ENCODE measurements around the gene PELI2. TPM values are rescaled to one million over a fixed set of nuclear protein-coding genes. Genes with fewer than 3 reads are reported as not detected.

PELI2 gene
- total and polyA plus RNA-seq, 2 donors (not counting 1 experiment from before 2014, with no cell fraction given) = 15.5 to 29.2 TPM

DNA sequence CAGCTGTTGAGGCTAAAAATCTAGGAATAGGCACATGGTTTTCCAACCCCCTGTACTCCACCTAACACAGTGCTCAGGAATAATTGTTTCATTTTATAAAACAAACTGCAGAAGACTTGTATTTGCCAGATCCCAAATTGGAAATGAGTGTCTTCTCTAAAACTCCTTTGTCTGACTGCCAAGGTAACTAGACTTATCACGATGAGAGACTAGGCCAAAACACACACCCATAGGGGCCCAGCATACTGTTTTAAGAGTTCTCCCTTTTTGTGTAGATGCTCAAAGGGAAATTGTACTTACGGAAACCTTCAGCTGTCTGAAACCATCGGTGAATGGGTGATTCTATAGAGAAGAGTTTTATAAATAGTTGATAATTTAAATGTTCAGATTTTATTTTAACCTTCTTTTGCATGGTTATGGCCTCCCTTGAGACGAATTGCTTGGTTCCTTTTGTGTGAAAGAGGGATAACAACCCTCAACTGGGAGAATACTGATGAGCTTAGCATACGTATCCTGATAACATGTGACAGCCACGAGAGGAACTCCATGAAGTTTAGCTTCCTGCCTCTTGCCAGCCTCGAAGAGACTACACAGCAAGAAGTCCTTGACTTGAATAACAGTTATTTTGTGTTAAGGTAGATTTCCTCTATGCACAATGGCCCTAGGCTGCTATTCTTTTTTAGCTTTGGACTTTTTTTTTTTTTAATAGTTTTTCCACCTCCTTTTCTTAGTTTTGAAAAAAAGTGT is 103.3 kb downstream of the PELI2 start:
- peaks cover under 1% of the 10 kb centered on the region for H3K4me1 ChIP-seq (ENCODE audit: control insufficient read depth, extremely low read depth, insufficient read depth, low read length)
- no peak for DNase-seq (ENCODE audit: low read depth in 2 of 2)

DNA sequence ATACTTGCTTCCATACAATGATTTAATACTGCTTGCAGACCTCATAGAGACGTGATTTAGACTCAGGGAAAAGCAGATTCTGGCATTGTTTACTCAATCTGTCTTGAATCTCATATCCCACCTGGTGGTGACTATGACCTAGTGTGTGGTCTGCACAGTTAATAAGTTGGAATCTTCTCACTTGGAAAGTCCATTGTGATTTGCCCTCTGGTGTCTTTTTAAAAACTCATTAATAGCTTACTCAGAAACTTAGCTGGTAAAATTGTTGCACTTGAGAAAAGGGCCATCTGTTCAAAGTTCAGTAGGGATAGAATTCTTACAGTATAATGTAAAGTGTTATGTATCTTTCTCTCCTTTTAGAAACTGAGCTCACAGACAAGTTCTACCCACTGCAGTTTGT is 106.0 kb downstream of the PELI2 start:
- Histone ChIP-seq H3K27ac (ENCODE audit: insufficient read depth, low read length) (no peak overlapping the region), H3K9ac (ENCODE audit: insufficient read depth, low read length) (no peak overlapping the region), H3K4me3 (replicated peaks in 1 of 4; ENCODE audit: control extremely low read depth in 1 of 4, insufficient read depth in 1 of 4, low read depth in 3 of 4, low read length in 4 of 4) (no peak overlapping the region), H3K79me2 (ENCODE audit: control insufficient read depth, insufficient read depth, low read length) (no peaks in the 10 kb centered on the region), H3K4me2 (ENCODE audit: extremely low read depth, insufficient read depth, low read length) (no peak overlapping the region), H3K36me3 (ENCODE audit: control insufficient read depth, insufficient read depth, low read length) (no peaks in the 10 kb centered on the region), H2AFZ (ENCODE audit: low read length) (no peak overlapping the region), H3K27me3 (ENCODE audit: control insufficient read depth, insufficient read depth, low read length) (no peaks in the 10 kb centered on the region), H3K4me1 (ENCODE audit: control insufficient read depth, extremely low read depth, insufficient read depth, low read length) (no peaks in the 10 kb centered on the region), H3K9me3 (ENCODE audit: control insufficient read depth, insufficient read depth, low read depth, low read length) (no peaks in the 10 kb centered on the region), H4K20me1 (ENCODE audit: control insufficient read depth, extremely low read depth, insufficient read depth, low read length) (no peaks in the 10 kb centered on the region)
- DNase-seq (ENCODE audit: low read depth in 2 of 2) = peak in 1 of 2 donors; percentile 12
- TF ChIP-seq, protein P1, sequence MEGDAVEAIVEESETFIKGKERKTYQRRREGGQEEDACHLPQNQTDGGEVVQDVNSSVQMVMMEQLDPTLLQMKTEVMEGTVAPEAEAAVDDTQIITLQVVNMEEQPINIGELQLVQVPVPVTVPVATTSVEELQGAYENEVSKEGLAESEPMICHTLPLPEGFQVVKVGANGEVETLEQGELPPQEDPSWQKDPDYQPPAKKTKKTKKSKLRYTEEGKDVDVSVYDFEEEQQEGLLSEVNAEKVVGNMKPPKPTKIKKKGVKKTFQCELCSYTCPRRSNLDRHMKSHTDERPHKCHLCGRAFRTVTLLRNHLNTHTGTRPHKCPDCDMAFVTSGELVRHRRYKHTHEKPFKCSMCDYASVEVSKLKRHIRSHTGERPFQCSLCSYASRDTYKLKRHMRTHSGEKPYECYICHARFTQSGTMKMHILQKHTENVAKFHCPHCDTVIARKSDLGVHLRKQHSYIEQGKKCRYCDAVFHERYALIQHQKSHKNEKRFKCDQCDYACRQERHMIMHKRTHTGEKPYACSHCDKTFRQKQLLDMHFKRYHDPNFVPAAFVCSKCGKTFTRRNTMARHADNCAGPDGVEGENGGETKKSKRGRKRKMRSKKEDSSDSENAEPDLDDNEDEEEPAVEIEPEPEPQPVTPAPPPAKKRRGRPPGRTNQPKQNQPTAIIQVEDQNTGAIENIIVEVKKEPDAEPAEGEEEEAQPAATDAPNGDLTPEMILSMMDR (conservative IDR thresholded peaks at IDR 0.05 in 1 of 2, IDR thresholded peaks at IDR 0.05 in 1 of 2; ENCODE audit: low read depth in 1 of 2, low read length in 2 of 2) = no peak
- TF ChIP-seq EZH2 (IDR thresholded peaks at IDR 0.05; ENCODE audit: low read length, missing control alignments) = no peak

More for the DNA sequence above, 103.3 kb downstream of the PELI2 start:
- H3K27me3 ChIP-seq (ENCODE audit: control insufficient read depth, insufficient read depth, low read length) = no peaks in the 10 kb centered on the region
- H3K79me2 ChIP-seq (ENCODE audit: control insufficient read depth, insufficient read depth, low read length) = no peaks in the 10 kb centered on the region
- H3K36me3 ChIP-seq (ENCODE audit: control insufficient read depth, insufficient read depth, low read length) = no peaks in the 10 kb centered on the region
- H2AFZ ChIP-seq (ENCODE audit: low read length) = no peak overlapping the region
- no peak overlapping the region for H3K4me3 ChIP-seq (replicated peaks in 1 of 4; ENCODE audit: control extremely low read depth in 1 of 4, insufficient read depth in 1 of 4, low read depth in 3 of 4, low read length in 4 of 4)
- no peaks in the 10 kb centered on the region for H3K9me3 ChIP-seq (ENCODE audit: control insufficient read depth, insufficient read depth, low read depth, low read length)
- TF ChIP-seq EZH2 (IDR thresholded peaks at IDR 0.05; ENCODE audit: low read length, missing control alignments) = no peak
- TF ChIP-seq, protein P1 (conservative IDR thresholded peaks at IDR 0.05 in 1 of 2, IDR thresholded peaks at IDR 0.05 in 1 of 2; ENCODE audit: low read depth in 1 of 2, low read length in 2 of 2) = no peak
- H3K27ac ChIP-seq (ENCODE audit: insufficient read depth, low read length) = no peak overlapping the region
- no peak overlapping the region for H3K4me2 ChIP-seq (ENCODE audit: extremely low read depth, insufficient read depth, low read length)
- no peak overlapping the region for H3K9ac ChIP-seq (ENCODE audit: insufficient read depth, low read length)
- no peaks in the 10 kb centered on the region for H4K20me1 ChIP-seq (ENCODE audit: control insufficient read depth, extremely low read depth, insufficient read depth, low read length)

DNA sequence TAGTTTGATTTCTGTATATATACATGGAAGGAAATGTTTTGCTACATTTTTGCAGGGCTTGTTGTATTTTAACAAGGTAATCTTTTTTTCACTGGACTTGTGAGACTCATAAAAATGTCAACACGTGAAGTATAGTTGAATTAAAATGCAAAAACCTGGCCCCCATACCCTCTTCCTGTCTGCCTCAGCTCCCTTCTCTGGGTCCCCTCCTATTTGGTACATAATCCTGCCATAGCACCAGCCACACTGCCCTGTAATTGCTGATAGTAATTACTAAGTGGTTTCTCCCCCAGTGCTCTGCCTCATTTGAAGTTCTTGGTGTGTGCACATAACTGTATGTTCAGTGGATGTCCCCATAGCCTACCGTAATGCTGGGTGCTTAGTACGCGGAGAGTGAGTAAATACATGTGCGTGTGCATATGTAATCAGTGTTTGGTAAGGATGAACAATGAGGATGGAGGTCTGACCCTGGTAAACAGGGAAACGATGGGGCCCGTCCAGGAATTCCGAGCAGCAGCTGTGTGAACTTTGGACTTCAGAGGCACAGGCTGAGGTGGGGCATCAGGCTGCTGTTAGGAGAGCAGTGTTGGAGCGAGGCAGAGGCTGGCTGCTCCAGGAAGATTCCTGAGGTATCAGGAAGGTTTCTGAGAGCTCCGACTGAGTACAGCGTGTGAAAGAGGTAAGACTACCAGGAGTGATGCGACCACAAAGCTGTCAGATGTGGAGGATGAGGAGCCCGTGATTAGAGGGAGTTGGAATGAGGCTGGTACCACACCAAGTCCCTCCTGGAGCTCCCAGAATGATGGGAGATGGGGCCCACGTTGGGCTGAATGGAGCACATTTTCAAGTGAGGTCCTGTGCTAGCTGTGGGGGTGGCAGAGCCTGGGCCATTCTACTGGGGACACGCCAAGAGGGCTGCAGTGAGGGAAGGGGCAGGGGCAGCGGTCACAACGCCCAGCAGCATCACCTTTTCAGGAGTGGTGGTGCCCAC is 106.8 kb downstream of the PELI2 start:
- Histone ChIP-seq H3K27me3 (ENCODE audit: control insufficient read depth, insufficient read depth, low read length) (no peaks in the 10 kb centered on the region), H3K4me3 (replicated peaks in 1 of 4; ENCODE audit: control extremely low read depth in 1 of 4, insufficient read depth in 1 of 4, low read depth in 3 of 4, low read length in 4 of 4) (no peak overlapping the region), H3K9me3 (ENCODE audit: control insufficient read depth, insufficient read depth, low read depth, low read length) (no peaks in the 10 kb centered on the region), H2AFZ (ENCODE audit: low read length) (no peak overlapping the region), H3K36me3 (ENCODE audit: control insufficient read depth, insufficient read depth, low read length) (no peaks in the 10 kb centered on the region), H4K20me1 (ENCODE audit: control insufficient read depth, extremely low read depth, insufficient read depth, low read length) (no peaks in the 10 kb centered on the region), H3K4me2 (ENCODE audit: extremely low read depth, insufficient read depth, low read length) (no peak overlapping the region), H3K9ac (ENCODE audit: insufficient read depth, low read length) (no peak overlapping the region), H3K79me2 (ENCODE audit: control insufficient read depth, insufficient read depth, low read length) (no peaks in the 10 kb centered on the region), H3K27ac (ENCODE audit: insufficient read depth, low read length) (no peak overlapping the region), H3K4me1 (ENCODE audit: control insufficient read depth, extremely low read depth, insufficient read depth, low read length) (no peaks in the 10 kb centered on the region)
- peak in 1 of 2 donors; percentile 25 for DNase-seq (ENCODE audit: low read depth in 2 of 2)
- TF ChIP-seq, protein P1 (conservative IDR thresholded peaks at IDR 0.05 in 1 of 2, IDR thresholded peaks at IDR 0.05 in 1 of 2; ENCODE audit: low read depth in 1 of 2, low read length in 2 of 2) = no peak
- TF ChIP-seq EZH2 (IDR thresholded peaks at IDR 0.05; ENCODE audit: low read length, missing control alignments) = no peak
